OCI-LY3 (cell line): ENCODE data around the gene RABEPK.
"Not testable (repeated sequence)": the region's sequence is repeated elsewhere in the genome, so short reads cannot be mapped to it uniquely, and the experiment has no call there.

ENCODE experiments used
- H2AFZ ChIP-seq: fragments of 200-600, 300-600 bp; shearing (Covaris generic); 2 replicates; pipeline ENCODE4 v1.6.0; 2014; ENCODE audit warnings: antibody characterized with exemption, low read depth, low read length
- H3K27ac ChIP-seq: fragments of 200-600, 300-600 bp; sonication (generic); 2 replicates; pipeline ENCODE4 v1.5.1; 2014; ENCODE audit warnings: mild to moderate bottlenecking, low read length, moderate library complexity, mixed read lengths
- H3K27me3 ChIP-seq: fragments of 200-600, 300-600 bp; sonication (generic); 2 replicates; pipeline ENCODE4 v1.6.1; 2014; ENCODE audit warnings: low read depth, low read length, mixed read lengths
- H3K36me3 ChIP-seq: fragments of 200-600, 300-600 bp; sonication (generic); replicated peaks from 2 replicates; pipeline ENCODE3; 2014; ENCODE audit warnings: low read depth, low read length, mixed read lengths
- H3K4me1 ChIP-seq: fragments of 300-600, 200-600 bp; sonication (generic); 2 replicates; pipeline ENCODE4 v1.6.1; 2014; ENCODE audit warnings: low read length, mixed read lengths
- H3K4me2 ChIP-seq: fragments of 200-600, 300-600 bp; sonication (generic); 2 replicates; pipeline ENCODE4 v1.6.1; 2014; ENCODE audit warnings: low read length, mixed read lengths
- H3K4me3 ChIP-seq: fragments of 300-600, 200-600 bp; sonication (generic); 2 replicates; pipeline ENCODE4 v1.5.1; 2014; ENCODE audit warnings: antibody characterized with exemption, mild to moderate bottlenecking, low read length, moderate library complexity
- H3K79me2 ChIP-seq: fragments of 300-600, 200-600 bp; shearing (Covaris generic); 2 replicates; pipeline ENCODE4 v1.6.1; 2014; ENCODE audit warnings: mild to moderate bottlenecking, low read length, mixed read lengths
- H3K9ac ChIP-seq: fragments of 300-600, 200-600 bp; shearing (Covaris generic); 2 replicates; pipeline ENCODE4 v1.6.0; 2014; ENCODE audit warnings: mild to moderate bottlenecking, low read length, moderate library complexity
- H3K9me3 ChIP-seq: fragments of 200-600, 300-600 bp; shearing (Covaris generic); 2 replicates; pipeline ENCODE4 v1.6.1; 2014; ENCODE audit warnings: low read length, mixed read lengths; ENCODE audit not compliant: insufficient read depth
- H4K20me1 ChIP-seq: fragments of 200-600, 300-600 bp; sonication (generic); 2 replicates; pipeline ENCODE4 v1.6.1; 2016; ENCODE audit warnings: low read length, mixed read lengths; ENCODE audit not compliant: insufficient read depth
- EZH2phosphoT487 ChIP-seq: fragments of 200-600 bp; shearing (Covaris generic); IDR thresholded peaks from 2 replicates; pipeline ENCODE4 v1.6.1; 2018; ENCODE audit warnings: antibody characterized with exemption, mixed run types, low read depth
- TF ChIP-seq, protein P1 (sequence below): fragments of 200-600, 300-600 bp; sonication (generic); IDR thresholded peaks from 2 replicates; pipeline ENCODE4 v1.5.1; 2014; ENCODE audit warnings: antibody characterized with exemption, low read length, low read depth

The RABEPK gene

DNA sequence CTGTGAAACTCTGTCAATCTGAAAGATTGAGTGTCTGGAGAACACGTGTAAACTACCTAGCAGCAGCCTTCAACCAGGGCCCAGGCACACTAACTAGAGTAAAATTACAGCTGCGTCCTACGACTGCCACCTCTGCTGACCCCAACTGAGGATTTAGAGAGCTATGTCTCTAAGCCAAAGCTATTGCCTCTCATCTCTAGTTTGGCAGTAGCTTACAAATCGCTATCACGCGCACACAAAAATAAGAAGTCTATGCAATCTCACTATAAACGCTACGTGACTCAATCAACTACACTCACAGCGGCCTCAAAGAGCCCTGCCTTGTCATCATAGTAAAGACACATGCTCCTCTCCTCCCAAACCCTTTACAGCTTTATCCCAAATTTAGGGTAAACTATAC is 19.5 kb upstream of the RABEPK start:
- H3K9ac ChIP-seq = no peak overlapping the region
- H3K36me3 ChIP-seq = peaks cover 2% of the 10 kb centered on the region
- no peak overlapping the region for H3K27ac ChIP-seq
- H4K20me1 ChIP-seq = peaks cover 25% of the 10 kb centered on the region
- TF ChIP-seq, protein P1, sequence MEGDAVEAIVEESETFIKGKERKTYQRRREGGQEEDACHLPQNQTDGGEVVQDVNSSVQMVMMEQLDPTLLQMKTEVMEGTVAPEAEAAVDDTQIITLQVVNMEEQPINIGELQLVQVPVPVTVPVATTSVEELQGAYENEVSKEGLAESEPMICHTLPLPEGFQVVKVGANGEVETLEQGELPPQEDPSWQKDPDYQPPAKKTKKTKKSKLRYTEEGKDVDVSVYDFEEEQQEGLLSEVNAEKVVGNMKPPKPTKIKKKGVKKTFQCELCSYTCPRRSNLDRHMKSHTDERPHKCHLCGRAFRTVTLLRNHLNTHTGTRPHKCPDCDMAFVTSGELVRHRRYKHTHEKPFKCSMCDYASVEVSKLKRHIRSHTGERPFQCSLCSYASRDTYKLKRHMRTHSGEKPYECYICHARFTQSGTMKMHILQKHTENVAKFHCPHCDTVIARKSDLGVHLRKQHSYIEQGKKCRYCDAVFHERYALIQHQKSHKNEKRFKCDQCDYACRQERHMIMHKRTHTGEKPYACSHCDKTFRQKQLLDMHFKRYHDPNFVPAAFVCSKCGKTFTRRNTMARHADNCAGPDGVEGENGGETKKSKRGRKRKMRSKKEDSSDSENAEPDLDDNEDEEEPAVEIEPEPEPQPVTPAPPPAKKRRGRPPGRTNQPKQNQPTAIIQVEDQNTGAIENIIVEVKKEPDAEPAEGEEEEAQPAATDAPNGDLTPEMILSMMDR = no peak
- TF ChIP-seq EZH2phosphoT487 = no peak
- no peaks in the 10 kb centered on the region for H3K27me3 ChIP-seq
- no peak overlapping the region for H3K4me2 ChIP-seq
- H3K79me2 ChIP-seq = peaks cover 100% of the 10 kb centered on the region
- H3K9me3 ChIP-seq = no peaks in the 10 kb centered on the region
- H3K4me3 ChIP-seq = no peak overlapping the region
- H3K4me1 ChIP-seq = no peaks in the 10 kb centered on the region
- no peak overlapping the region for H2AFZ ChIP-seq

DNA sequence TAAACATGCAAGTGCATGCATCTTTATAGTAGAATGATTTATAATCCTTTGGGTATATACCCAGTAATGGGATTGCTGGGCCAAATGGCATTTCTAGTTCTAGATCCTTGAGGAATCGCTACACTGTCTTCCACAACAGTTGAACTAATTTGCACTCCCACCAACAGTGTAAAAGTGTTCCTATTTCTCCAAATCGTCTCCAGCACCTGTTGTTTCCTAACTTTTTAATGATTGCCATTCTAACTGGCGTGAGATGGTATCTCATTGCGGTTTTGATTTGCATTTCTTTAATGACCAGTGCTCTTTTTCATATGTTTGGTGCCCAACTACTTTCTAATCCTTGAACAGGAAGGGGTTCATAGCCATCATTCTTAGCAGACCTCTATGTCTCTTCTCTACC is 18.6 kb upstream of the RABEPK start:
- peaks cover 25% of the 10 kb centered on the region for H4K20me1 ChIP-seq
- not testable (repeated sequence) for H3K4me2 ChIP-seq

DNA sequence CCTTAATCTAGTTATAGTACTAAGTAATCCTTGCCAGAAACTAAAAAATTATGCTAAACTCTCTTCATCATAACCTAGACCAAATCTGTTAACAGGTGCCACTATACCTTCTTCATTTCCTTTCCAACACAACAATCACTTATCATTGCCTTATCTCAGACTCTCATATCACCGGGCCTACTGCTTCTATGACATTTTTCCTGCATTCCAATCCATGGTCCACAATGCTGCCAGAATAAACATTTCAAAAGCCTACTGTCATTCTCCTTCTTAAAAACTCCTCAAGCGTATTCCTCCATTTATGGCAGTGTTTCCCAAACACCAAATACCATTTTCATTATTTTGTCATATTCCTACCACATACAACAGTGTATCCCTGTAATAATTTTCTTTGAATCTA is 17.3 kb upstream of the RABEPK start:
- Histone ChIP-seq H4K20me1 (peaks cover 32% of the 10 kb centered on the region), H3K27ac (no peak overlapping the region), H2AFZ (no peak overlapping the region), H3K79me2 (peaks cover 100% of the 10 kb centered on the region), H3K4me3 (no peak overlapping the region), H3K27me3 (no peaks in the 10 kb centered on the region), H3K4me2 (no peak overlapping the region), H3K9ac (no peak overlapping the region), H3K36me3 (peaks cover 2% of the 10 kb centered on the region), H3K4me1 (no peaks in the 10 kb centered on the region), H3K9me3 (no peaks in the 10 kb centered on the region)
- TF ChIP-seq, protein P1 = no peak

More for the DNA sequence above, 18.6 kb upstream of the RABEPK start:
- H2AFZ ChIP-seq, H3K9ac ChIP-seq, H3K9me3 ChIP-seq, H3K4me1 ChIP-seq, H3K27ac ChIP-seq, H3K36me3 ChIP-seq, H3K27me3 ChIP-seq, H3K4me3 ChIP-seq: not testable (repeated sequence)
- peaks cover 100% of the 10 kb centered on the region for H3K79me2 ChIP-seq

DNA sequence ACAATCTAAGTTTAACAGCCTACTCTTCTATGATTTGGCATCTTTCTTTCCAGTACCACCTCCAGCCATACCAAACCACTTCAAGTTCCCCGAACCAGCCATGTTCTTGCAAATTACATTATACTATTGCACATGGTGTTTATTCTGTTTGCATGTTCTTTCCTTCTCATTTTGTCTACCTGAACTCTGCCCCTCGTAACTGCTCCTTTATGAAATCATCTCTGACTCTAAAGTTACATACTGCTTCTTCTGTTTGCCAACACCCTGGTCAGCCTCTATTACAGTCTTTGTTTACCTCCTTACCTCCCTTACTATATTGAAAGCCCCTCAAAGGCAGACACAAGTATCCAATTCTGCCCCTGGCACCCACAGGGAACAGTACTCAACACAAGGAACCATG is 16.8 kb upstream of the RABEPK start:
- Histone ChIP-seq H4K20me1 (peaks cover 27% of the 10 kb centered on the region), H3K9me3 (no peaks in the 10 kb centered on the region), H3K27ac (no peak overlapping the region), H3K27me3 (no peaks in the 10 kb centered on the region), H3K4me2 (no peak overlapping the region), H3K4me3 (no peak overlapping the region), H3K4me1 (peaks cover 3% of the 10 kb centered on the region; the same call in 1 of the 2 replicates), H3K9ac (no peak overlapping the region), H3K36me3 (peaks cover 2% of the 10 kb centered on the region), H2AFZ (no peak overlapping the region), H3K79me2 (peaks cover 100% of the 10 kb centered on the region)
- no peak for TF ChIP-seq EZH2phosphoT487
- TF ChIP-seq, protein P1 = no peak

DNA sequence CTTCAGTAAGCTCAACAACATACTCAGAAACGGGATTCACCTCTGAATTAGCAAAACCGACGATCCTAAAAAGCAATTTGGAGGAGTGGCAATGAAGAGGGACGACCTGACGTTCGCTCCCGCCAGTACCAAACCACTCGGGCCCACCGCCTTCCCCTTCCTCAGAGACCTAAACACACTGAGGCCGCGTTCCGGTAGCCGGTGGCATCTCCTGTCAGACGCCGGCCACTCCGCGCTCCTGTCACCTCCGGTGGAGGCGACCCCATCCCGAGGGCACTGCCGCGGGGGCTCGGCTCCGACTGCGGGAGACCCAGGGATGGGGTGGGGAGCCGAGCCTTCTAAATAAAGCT is 11.4 kb upstream of the RABEPK start:
- H2AFZ ChIP-seq = no peak overlapping the region
- peak overlapping the region; percentile 69 for H3K9ac ChIP-seq
- no peaks in the 10 kb centered on the region for H3K9me3 ChIP-seq
- peak overlapping the region; percentile 30; the same call in 1 of the 2 replicates for H3K27ac ChIP-seq
- peaks cover 7% of the 10 kb centered on the region; the same call in 1 of the 2 replicates for H4K20me1 ChIP-seq
- no peaks in the 10 kb centered on the region for H3K36me3 ChIP-seq
- H3K27me3 ChIP-seq = no peaks in the 10 kb centered on the region
- peak overlapping the region; percentile 84 for H3K4me3 ChIP-seq
- H3K79me2 ChIP-seq = peaks cover 64% of the 10 kb centered on the region
- TF ChIP-seq, protein P1 = no peak
- TF ChIP-seq EZH2phosphoT487 = no peak
- peaks cover 9% of the 10 kb centered on the region for H3K4me1 ChIP-seq
- peak overlapping the region; percentile 93 for H3K4me2 ChIP-seq
